Nephron (organoid): ENCODE data around the gene CYP2A7.
"Not testable (repeated sequence)": the region's sequence is repeated elsewhere in the genome, so short reads cannot be mapped to it uniquely, and the experiment has no call there.

Experiments
- H3K27ac Mint-ChIP-seq, 3 experiments: 2 replicates each; pipeline ENCODE4 v1.8.0; 2020; ENCODE audit warnings: mixed read lengths in 3 of 3, mild to moderate bottlenecking in 2 of 3, moderate library complexity in 1 of 3
- H3K27me3 Mint-ChIP-seq: 2 replicates; pipeline ENCODE4 v1.8.0; 2021; ENCODE audit warnings: low read depth, mild to moderate bottlenecking, moderate library complexity, mixed read lengths
- H3K36me3 Mint-ChIP-seq: 2 replicates; pipeline ENCODE4 v1.8.0; 2020; ENCODE audit warnings: low read depth, mixed read lengths
- H3K4me1 Mint-ChIP-seq: 2 replicates; pipeline ENCODE4 v1.8.0; 2020; ENCODE audit warnings: mixed read lengths
- H3K4me3 Mint-ChIP-seq, 3 experiments: 2 replicates each; pipeline ENCODE4 v1.8.0; 2020; ENCODE audit warnings: mild to moderate bottlenecking in 3 of 3, mixed read lengths in 3 of 3, moderate library complexity in 2 of 3
- H3K9me3 Mint-ChIP-seq: 2 replicates; pipeline ENCODE4 v1.8.0; 2020; ENCODE audit warnings: mixed read lengths
- CTCF ChIP-seq, 3 experiments: fragments of 200-600 bp; sonication (generic); IDR thresholded peaks; one replicate each; pipeline ENCODE4 v1.5.0; 2021; ENCODE audit warnings: antibody characterized with exemption in 3 of 3; ENCODE audit not compliant: unreplicated experiment in 3 of 3

CYP2A7 gene

GRCh38 chr19:40827386-40828247 is 54.4 kb downstream of the CYP2A7 start:
- Mint-ChIP-seq H3K36me3 (peaks cover 18% of the 10 kb centered on the region), H3K4me3 (no peak overlapping the region), H3K27me3 (no peaks in the 10 kb centered on the region), H3K27ac (no peak overlapping the region), H3K9me3 (no peaks in the 10 kb centered on the region), H3K4me1 (peaks cover 14% of the 10 kb centered on the region)
- no peak for TF ChIP-seq CTCF (IDR thresholded peaks at IDR 0.05; ENCODE audit: unreplicated experiment in 3 of 3)

- not testable (repeated sequence) for H3K9me3 Mint-ChIP-seq, H3K27me3 Mint-ChIP-seq, H3K27ac Mint-ChIP-seq, H3K4me3 Mint-ChIP-seq
- Mint-ChIP-seq H3K36me3 (peaks cover 18% of the 10 kb centered on the region), H3K4me1 (peaks cover 17% of the 10 kb centered on the region)
These were observed 55.2 kb downstream of the CYP2A7 start for GRCh38 chr19:40826699-40827385.

- H3K27me3 Mint-ChIP-seq, H3K4me3 Mint-ChIP-seq, H3K9me3 Mint-ChIP-seq, H3K27ac Mint-ChIP-seq: not testable (repeated sequence)
- Mint-ChIP-seq H3K36me3 (peaks cover 18% of the 10 kb centered on the region), H3K4me1 (peaks cover 15% of the 10 kb centered on the region)
These were observed 55.7 kb downstream of the CYP2A7 start for GRCh38 chr19:40826312-40826698.

GRCh38 chr19:40825460-40826095 is 56.5 kb downstream of the CYP2A7 start:
- peaks cover 18% of the 10 kb centered on the region for H3K36me3 Mint-ChIP-seq
- H3K4me1 Mint-ChIP-seq, result peaks cover 15% of the 10 kb centered on the region
- not testable (repeated sequence) for H3K27me3 Mint-ChIP-seq, H3K9me3 Mint-ChIP-seq, H3K4me3 Mint-ChIP-seq
- peak overlapping the region in 2 of 3 experiments; percentile 30 to 86 for H3K27ac Mint-ChIP-seq
